HepG2 (cell line): ENCODE data around the gene MYO7B.

ENCODE experiments used
- AGO1 ChIP-seq: fragments of 200-400 bp; formaldehyde crosslinking; IDR thresholded peaks from 2 replicates; pipeline ENCODE4 v1.6.1; 2017; ENCODE audit warnings: mild to moderate bottlenecking, low read depth, low read length, moderate library complexity; ENCODE audit not compliant: poor library complexity, severe bottlenecking
- EP300 ChIP-seq, 3 experiments: sonication (generic) in 1 of 3; formaldehyde crosslinking in 1 of 3; IDR thresholded peaks; 2 replicates each; pipeline versions ENCODE4 v1.5.1 to v1.6.1; 2011 to 2020; ENCODE audit warnings: low read depth in 2 of 3, low read length in 2 of 3, borderline replicate concordance in 1 of 3, improper control_type of control experiment in 1 of 3, mild to moderate bottlenecking in 1 of 3, missing genetic modification reagents in 1 of 3, moderate library complexity in 1 of 3
- IKZF1 ChIP-seq: fragments of 450-650 bp; IDR thresholded peaks from 2 replicates; pipeline ENCODE4 v1.7.1; 2016
- MYC ChIP-seq: sonication (generic); formaldehyde crosslinking; IDR thresholded peaks from 2 replicates; pipeline ENCODE4 v1.9.0; 2021; ENCODE audit warnings: missing genetic modification reagents, borderline replicate concordance
- TAF1 ChIP-seq: sonication (generic); formaldehyde crosslinking; IDR thresholded peaks from 2 replicates; pipeline ENCODE4 v1.4.0; 2020; ENCODE audit warnings: missing genetic modification reagents
- YY1 ChIP-seq: IDR thresholded peaks from 2 replicates; pipeline ENCODE4 v1.6.1; 2011; ENCODE audit warnings: low read length, low read depth, moderate library complexity, mild to moderate bottlenecking; ENCODE audit not compliant: insufficient read depth, insufficient replicate concordance
- ZBTB7A ChIP-seq: sonication (generic); formaldehyde crosslinking; IDR thresholded peaks from 2 replicates; pipeline ENCODE4 v1.8.0; 2022; ENCODE audit warnings: mild to moderate bottlenecking, missing genetic modification reagents
- ZNF44 ChIP-seq: sonication (generic); formaldehyde crosslinking; IDR thresholded peaks from 2 replicates; pipeline ENCODE4 v1.5.1; 2020; ENCODE audit warnings: mild to moderate bottlenecking, missing genetic modification reagents
- TF ChIP-seq, protein P1 (sequence below): sonication (generic); formaldehyde crosslinking; IDR thresholded peaks from 2 replicates; pipeline ENCODE4 v1.9.0; 2021; ENCODE audit warnings: missing genetic modification reagents, borderline replicate concordance

DNA sequence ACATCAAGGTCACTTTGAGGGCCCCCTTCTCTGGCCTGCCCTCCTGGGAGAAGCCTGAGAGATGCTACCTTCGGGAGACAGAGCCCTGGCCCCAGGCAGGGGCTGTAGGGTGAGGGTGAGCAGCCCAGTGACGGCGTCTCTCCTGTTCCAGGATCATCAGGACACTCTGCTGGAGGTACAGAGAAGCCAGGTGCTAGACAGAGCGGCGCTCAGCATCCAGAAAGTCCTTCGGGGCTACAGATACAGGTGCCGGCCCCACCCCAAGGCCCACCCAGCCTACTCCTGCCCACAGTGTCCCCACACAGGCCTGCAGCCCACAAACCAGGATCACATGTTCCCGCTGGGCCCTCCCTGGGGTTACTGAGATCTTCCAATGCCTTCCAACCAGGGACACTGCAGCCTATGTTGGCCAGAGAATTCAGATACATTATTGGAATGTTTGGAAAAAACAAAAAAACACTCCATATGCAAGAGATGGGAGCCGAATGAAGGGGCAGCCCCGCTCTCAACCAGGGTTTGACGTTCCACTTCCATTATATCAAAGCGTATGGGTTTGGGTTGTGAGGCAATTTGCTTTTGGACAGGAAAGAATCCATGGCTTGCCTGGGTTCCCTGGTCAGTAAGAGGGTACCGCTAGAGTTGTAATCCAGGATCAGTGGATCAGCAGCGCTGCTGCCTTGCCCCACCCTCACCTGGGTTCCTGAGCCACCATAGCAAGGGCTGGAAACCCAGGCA is 61.0 kb downstream of the MYO7B start:
- TF ChIP-seq EP300 (IDR thresholded peaks at IDR 0.05; ENCODE audit: low read depth in 2 of 2, low read length in 2 of 2) (no peak), EP300 (CRISPR knock-in tag; IDR thresholded peaks at IDR 0.05; ENCODE audit: borderline replicate concordance) (no peak), ZNF44 (CRISPR knock-in tag) (no peak), YY1 (no peak), ZBTB7A (CRISPR knock-in tag) (no peak), MYC (no peak), IKZF1 (no peak), AGO1 (no peak), TAF1 (no peak)
- TF ChIP-seq, protein P1, sequence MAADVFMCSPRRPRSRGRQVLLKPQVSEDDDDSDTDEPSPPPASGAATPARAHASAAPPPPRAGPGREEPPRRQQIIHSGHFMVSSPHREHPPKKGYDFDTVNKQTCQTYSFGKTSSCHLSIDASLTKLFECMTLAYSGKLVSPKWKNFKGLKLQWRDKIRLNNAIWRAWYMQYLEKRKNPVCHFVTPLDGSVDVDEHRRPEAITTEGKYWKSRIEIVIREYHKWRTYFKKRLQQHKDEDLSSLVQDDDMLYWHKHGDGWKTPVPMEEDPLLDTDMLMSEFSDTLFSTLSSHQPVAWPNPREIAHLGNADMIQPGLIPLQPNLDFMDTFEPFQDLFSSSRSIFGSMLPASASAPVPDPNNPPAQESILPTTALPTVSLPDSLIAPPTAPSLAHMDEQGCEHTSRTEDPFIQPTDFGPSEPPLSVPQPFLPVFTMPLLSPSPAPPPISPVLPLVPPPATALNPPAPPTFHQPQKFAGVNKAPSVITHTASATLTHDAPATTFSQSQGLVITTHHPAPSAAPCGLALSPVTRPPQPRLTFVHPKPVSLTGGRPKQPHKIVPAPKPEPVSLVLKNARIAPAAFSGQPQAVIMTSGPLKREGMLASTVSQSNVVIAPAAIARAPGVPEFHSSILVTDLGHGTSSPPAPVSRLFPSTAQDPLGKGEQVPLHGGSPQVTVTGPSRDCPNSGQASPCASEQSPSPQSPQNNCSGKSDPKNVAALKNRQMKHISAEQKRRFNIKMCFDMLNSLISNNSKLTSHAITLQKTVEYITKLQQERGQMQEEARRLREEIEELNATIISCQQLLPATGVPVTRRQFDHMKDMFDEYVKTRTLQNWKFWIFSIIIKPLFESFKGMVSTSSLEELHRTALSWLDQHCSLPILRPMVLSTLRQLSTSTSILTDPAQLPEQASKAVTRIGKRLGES = no peak
